GM12878 (cell line): ENCODE measurements around the gene CTSO. TPM values are rescaled to one million over a fixed set of nuclear protein-coding genes. Genes with fewer than 3 reads are reported as not detected.

ENCODE experiments used
- ATAC-seq: fragments of 200-7000 bp; cut with Tn5 transposase; 3 replicates; pipeline ENCODE4 v1.9.1; 2020; ENCODE audit warnings: mild to moderate bottlenecking, moderate library complexity
- BruUV-seq: library from RNA; stranded (reverse); fragments of 400-500 nt; replicated peaks from 2 replicates; lab custom pipeline; 2021; lab: Mats Ljungman, UMichigan
- CTCF ChIA-PET: fragments of 300-600 bp; sonication (Branson Sonifier 250); formaldehyde crosslinking; extraction: SDS; loops from one replicate; lab custom pipeline; 2021; ENCODE audit warnings: inconsistent platforms; lab: Yijun Ruan, JAX
- POLR2A ChIA-PET: fragments of 350-600 bp; formaldehyde crosslinking; extraction: SDS; loops from one replicate; lab custom pipeline; 2021; ENCODE audit warnings: inconsistent platforms; lab: Charles Lee
- RAD21 ChIA-PET: fragments of 300-600 bp; sonication (Branson Sonifier 250); formaldehyde crosslinking; loops from one replicate; lab custom pipeline; 2023; ENCODE audit warnings: antibody characterized with exemption; ENCODE audit not compliant: unreplicated experiment; lab: Charles Lee
- SMC1A ChIA-PET: fragments of 300-600 bp; sonication (Branson Sonifier 250); formaldehyde crosslinking; loops from one replicate; lab custom pipeline; 2023; ENCODE audit not compliant: unreplicated experiment, uncharacterized antibody; lab: Charles Lee
- DNase-seq: peaks from one replicate; pipeline ENCODE4 v3.0.0-alpha.2; 2011; ENCODE audit warnings: low read depth, low spot score
- FAIRE-seq: peaks from 3 replicates; lab custom pipeline; 2011; peaks lifted over from hg19 to GRCh38; lab: Jason Lieb, UNC
- H2AFZ ChIP-seq: 2 replicates; pipeline ENCODE4 v1.6.0; 2011; ENCODE audit warnings: low read depth, low read length, control low read depth; ENCODE audit not compliant: control insufficient read depth
- H3K27ac ChIP-seq: 2 replicates; pipeline ENCODE4 v1.5.1; 2011; ENCODE audit warnings: control low read depth; ENCODE audit not compliant: control insufficient read depth, insufficient read depth
- H3K27me3 ChIP-seq, 2 experiments: replicated peaks in 1 of 2; 2 replicates each; pipeline versions ENCODE4 v1.6.0 to v1.6.1; 2011; ENCODE audit warnings: low read length in 1 of 2; ENCODE audit not compliant: control insufficient read depth in 2 of 2, insufficient read depth in 2 of 2
- H3K36me3 ChIP-seq, 2 experiments: 2 replicates each; pipeline ENCODE4 v1.5.1; 2011; ENCODE audit warnings: low read length in 1 of 2; ENCODE audit not compliant: control insufficient read depth in 2 of 2, insufficient read depth in 2 of 2
- H3K4me1 ChIP-seq: 2 replicates; pipeline ENCODE4 v1.6.1; 2011; ENCODE audit warnings: mild to moderate bottlenecking, low read length, moderate library complexity, mixed read lengths; ENCODE audit not compliant: control insufficient read depth, insufficient read depth
- H3K4me2 ChIP-seq: 2 replicates; pipeline ENCODE4 v1.6.0; 2011; ENCODE audit warnings: control low read depth; ENCODE audit not compliant: control insufficient read depth, insufficient read depth
- H3K4me3 ChIP-seq: fragments of 200-600 bp; sonication (generic); 2 replicates; pipeline ENCODE4 v1.5.1; 2016
- H3K79me2 ChIP-seq: 2 replicates; pipeline ENCODE4 v1.6.0; 2011; ENCODE audit warnings: low read length; ENCODE audit not compliant: control insufficient read depth, insufficient read depth
- H3K9ac ChIP-seq: 2 replicates; pipeline ENCODE4 v1.8.0; 2011; ENCODE audit warnings: low read length, control low read depth, mixed read lengths; ENCODE audit not compliant: control insufficient read depth, insufficient read depth
- H3K9me3 ChIP-seq: replicated peaks from 3 replicates; pipeline ENCODE4 v1.5.1; 2011; ENCODE audit warnings: mild to moderate bottlenecking, low read length; ENCODE audit not compliant: control insufficient read depth, insufficient read depth
- H4K20me1 ChIP-seq: 2 replicates; pipeline ENCODE4 v1.6.0; 2011; ENCODE audit not compliant: control insufficient read depth, insufficient read depth
- CHD2 ChIP-seq: IDR thresholded peaks from 2 replicates; pipeline ENCODE4 v1.6.1; 2011; ENCODE audit warnings: low read depth, low read length, improper control_type of control experiment, borderline replicate concordance
- EGR1 ChIP-seq, 2 experiments: IDR thresholded peaks; 1 replicate in 1 of 2; 2 replicates in 1 of 2; pipeline ENCODE4 v1.6.1; 2011 to 2012; ENCODE audit warnings: low read depth in 2 of 2, low read length in 2 of 2, borderline replicate concordance in 1 of 2, mild to moderate bottlenecking in 1 of 2, moderate library complexity in 1 of 2
- ESRRA ChIP-seq: IDR thresholded peaks from 2 replicates; pipeline ENCODE4 v1.6.1; 2012; ENCODE audit warnings: mild to moderate bottlenecking, low read length, improper control_type of control experiment
- KAT2A ChIP-seq: conservative IDR thresholded peaks from 2 replicates; pipeline ENCODE4 v1.6.1; 2011; ENCODE audit warnings: low read depth, low read length; ENCODE audit not compliant: control insufficient read depth
- MXI1 ChIP-seq: fragments of 150-350 bp; IDR thresholded peaks from 2 replicates; pipeline ENCODE4 v1.6.1; 2011; ENCODE audit warnings: low read depth, mild to moderate bottlenecking, inconsistent platforms, low read length, improper control_type of control experiment
- NFIC ChIP-seq: IDR thresholded peaks from 2 replicates; pipeline ENCODE4 v1.6.1; 2012; ENCODE audit warnings: low read depth, mild to moderate bottlenecking, inconsistent platforms, low read length, moderate library complexity
- RCOR1 ChIP-seq: conservative IDR thresholded peaks from 2 replicates; pipeline ENCODE4 v1.6.1; 2012; ENCODE audit warnings: low read depth, low read length, improper control_type of control experiment
- REST ChIP-seq: IDR thresholded peaks from 2 replicates; pipeline ENCODE4 v1.6.1; 2012; ENCODE audit warnings: mild to moderate bottlenecking, low read depth, low read length
- SREBF1 ChIP-seq: IDR thresholded peaks from 2 replicates; pipeline ENCODE4 v1.6.1; 2012; ENCODE audit warnings: mild to moderate bottlenecking, low read length
- TARDBP ChIP-seq: IDR thresholded peaks from 2 replicates; pipeline ENCODE4 v1.6.1; 2016; ENCODE audit warnings: borderline replicate concordance
- TCF12 ChIP-seq: IDR thresholded peaks from 2 replicates; pipeline ENCODE4 v1.6.1; 2011; ENCODE audit warnings: low read depth, mild to moderate bottlenecking, low read length
- YY1 ChIP-seq: IDR thresholded peaks from 2 replicates; pipeline ENCODE4 v1.6.1; 2011; ENCODE audit warnings: low read depth, mild to moderate bottlenecking, low read length
- ZBTB33 ChIP-seq: fragments of 450-650 bp; IDR thresholded peaks from 2 replicates; pipeline ENCODE4 v1.6.1; 2017; ENCODE audit warnings: mild to moderate bottlenecking
- ZNF24 ChIP-seq: fragments of 450-650 bp; IDR thresholded peaks from 2 replicates; pipeline ENCODE4 v1.6.1; 2017; ENCODE audit warnings: antibody characterized with exemption, mild to moderate bottlenecking
- WGBS: methylation state at CpG from one replicate; pipeline ENCODE4 v1.1.6; 2016; ENCODE audit warnings: low lambda C conversion rate; ENCODE audit not compliant: insufficient replicate concordance, insufficient coverage; ENCODE audit errors: missing lambda C conversion rate; 5-methylcytosine and 5-hydroxymethylcytosine counted together
- in situ Hi-C: fragments of 300-500 bp; cut with MboI; formaldehyde crosslinking; loops from 9 replicates; pipeline ENCODE4 v1.14.3; 2018; ENCODE audit warnings: mixed read lengths
- intact Hi-C: fragments of 100-400 bp; cut with micrococcal nuclease; formaldehyde crosslinking; loops from one replicate; pipeline ENCODE4 v1.14.2; 2022; ENCODE audit not compliant: unreplicated experiment
- polyA plus RNA-seq, 11 experiments: library from polyadenylated mRNA; depleted of rRNA in 4 of 11; unstranded in 6 of 11; stranded (reverse) in 5 of 11; fragments of >200 nt; fragmentation: Nextera tagmentation in 4 of 11; fragmentation: Illumina TruSeq in 1 of 11; extraction: Ambion mirVana in 4 of 11; extraction: Trizol in 1 of 11; gene quantifications; 1 replicate in 1 of 11; 2 replicates in 10 of 11; pipeline versions ENCODE4 v1.2.1 to v1.2.3, GENCODE V29; 2011 to 2016; ENCODE audit warnings: inconsistent platforms in 2 of 11, missing spikeins in 2 of 11, low read depth in 1 of 11
- total RNA-seq, 4 experiments: library from RNA; depleted of rRNA in 3 of 4; stranded (reverse); fragments of >200 nt in 3 of 4; fragmentation: Illumina TruSeq in 1 of 4; extraction: Trizol in 1 of 4; gene quantifications; 2 replicates each; pipeline versions ENCODE4 v1.2.1 to v1.2.3, GENCODE V29; 2013 to 2021
- TF ChIP-seq, protein P1 (sequence below): fragments of 450-650 bp; IDR thresholded peaks from 2 replicates; pipeline ENCODE4 v1.6.1; 2017; ENCODE audit warnings: mild to moderate bottlenecking, moderate library complexity

The CTSO gene
- total and polyA plus RNA-seq, 10 of the 15 experiments (the other 5 are each of a cell fraction or from before 2014, with no cell fraction given): 3.9 to 9.7 (median 7.0) TPM

DNA sequence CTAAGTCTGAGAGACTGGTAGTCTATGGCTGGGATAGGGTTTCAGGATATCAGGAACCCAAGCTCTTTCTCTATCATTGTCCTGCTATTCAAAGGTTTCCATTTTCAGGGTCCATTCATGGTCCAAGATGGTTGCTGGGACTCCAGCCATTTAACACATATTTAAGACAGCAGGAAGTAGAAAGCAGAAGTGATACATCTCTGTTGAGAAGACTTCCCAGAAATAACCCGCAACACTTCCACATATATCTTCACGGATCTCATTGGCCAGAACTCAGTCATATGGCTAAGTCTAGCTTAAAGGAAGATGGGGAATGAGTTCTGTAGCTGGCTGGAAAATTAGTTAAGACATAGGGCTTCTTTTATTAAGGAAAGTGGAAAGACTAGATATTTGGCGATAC is 23.8 kb downstream of the CTSO start (continued):
- TF ChIP-seq ZBTB33 (no peak), ZNF24 (no peak), MXI1 (no peak), TCF12 (no peak), NFIC (no peak), KAT2A (no peak)

DNA sequence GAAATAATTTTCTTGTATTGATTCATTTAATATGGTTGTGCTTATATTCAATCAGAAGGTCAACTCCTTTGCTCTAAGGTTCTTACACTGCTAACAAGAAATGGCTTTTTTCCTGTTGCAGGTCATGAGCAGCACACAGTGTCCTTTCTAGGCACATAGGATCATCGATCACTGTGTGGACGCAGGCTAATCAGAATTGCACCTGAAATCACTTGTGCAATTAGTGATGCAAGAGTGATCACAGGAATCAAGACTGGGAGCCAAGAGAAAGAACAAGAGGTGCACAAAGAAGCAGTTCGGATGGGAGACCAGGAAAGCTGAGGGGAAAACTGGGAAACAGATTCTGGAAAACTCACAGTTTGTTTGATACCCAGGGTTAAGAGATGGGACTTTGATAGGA is 29.0 kb downstream of the CTSO start:
- SMC1A ChIA-PET: no interaction called here
- FAIRE-seq (no peak), DNase-seq (no peak), ATAC-seq (no peak)
- no peak overlapping the region for H3K27ac ChIP-seq
- in situ Hi-C loops: no loop called here
- intact Hi-C loops: loop anchor here (10.0 kb wide), 1 partner anchor 740 kb away; no protein-coding TSS in a partner anchor
- no peak overlapping the region for H2AFZ ChIP-seq
- CTCF ChIA-PET: no interaction called here
- no peak overlapping the region for H3K9ac ChIP-seq
- no peaks in the 10 kb centered on the region for H3K36me3 ChIP-seq
- POLR2A ChIA-PET: no interaction called here
- no peaks in the 10 kb centered on the region for H3K27me3 ChIP-seq
- RAD21 ChIA-PET: no interaction called here
- no TSS peak for BruUV-seq
- no peak overlapping the region for H3K4me3 ChIP-seq
- no peaks in the 10 kb centered on the region for H3K79me2 ChIP-seq
- 67% methylated on average over 3 of the region's 3 CpGs for WGBS
- no peaks in the 10 kb centered on the region for H3K9me3 ChIP-seq
- no peak overlapping the region for H3K4me2 ChIP-seq
- no peaks in the 10 kb centered on the region for H3K4me1 ChIP-seq
- H4K20me1 ChIP-seq: no peaks in the 10 kb centered on the region
- TF ChIP-seq ESRRA (no peak), EGR1 (IDR thresholded peaks at IDR 0.05; ENCODE audit: borderline replicate concordance in 1 of 2, low read depth in 2 of 2, low read length in 2 of 2) (no peak), SREBF1 (no peak), KAT2A (no peak), CHD2 (no peak), TARDBP (no peak), RCOR1 (no peak), YY1 (no peak), REST (no peak)
- TF ChIP-seq, protein P1, sequence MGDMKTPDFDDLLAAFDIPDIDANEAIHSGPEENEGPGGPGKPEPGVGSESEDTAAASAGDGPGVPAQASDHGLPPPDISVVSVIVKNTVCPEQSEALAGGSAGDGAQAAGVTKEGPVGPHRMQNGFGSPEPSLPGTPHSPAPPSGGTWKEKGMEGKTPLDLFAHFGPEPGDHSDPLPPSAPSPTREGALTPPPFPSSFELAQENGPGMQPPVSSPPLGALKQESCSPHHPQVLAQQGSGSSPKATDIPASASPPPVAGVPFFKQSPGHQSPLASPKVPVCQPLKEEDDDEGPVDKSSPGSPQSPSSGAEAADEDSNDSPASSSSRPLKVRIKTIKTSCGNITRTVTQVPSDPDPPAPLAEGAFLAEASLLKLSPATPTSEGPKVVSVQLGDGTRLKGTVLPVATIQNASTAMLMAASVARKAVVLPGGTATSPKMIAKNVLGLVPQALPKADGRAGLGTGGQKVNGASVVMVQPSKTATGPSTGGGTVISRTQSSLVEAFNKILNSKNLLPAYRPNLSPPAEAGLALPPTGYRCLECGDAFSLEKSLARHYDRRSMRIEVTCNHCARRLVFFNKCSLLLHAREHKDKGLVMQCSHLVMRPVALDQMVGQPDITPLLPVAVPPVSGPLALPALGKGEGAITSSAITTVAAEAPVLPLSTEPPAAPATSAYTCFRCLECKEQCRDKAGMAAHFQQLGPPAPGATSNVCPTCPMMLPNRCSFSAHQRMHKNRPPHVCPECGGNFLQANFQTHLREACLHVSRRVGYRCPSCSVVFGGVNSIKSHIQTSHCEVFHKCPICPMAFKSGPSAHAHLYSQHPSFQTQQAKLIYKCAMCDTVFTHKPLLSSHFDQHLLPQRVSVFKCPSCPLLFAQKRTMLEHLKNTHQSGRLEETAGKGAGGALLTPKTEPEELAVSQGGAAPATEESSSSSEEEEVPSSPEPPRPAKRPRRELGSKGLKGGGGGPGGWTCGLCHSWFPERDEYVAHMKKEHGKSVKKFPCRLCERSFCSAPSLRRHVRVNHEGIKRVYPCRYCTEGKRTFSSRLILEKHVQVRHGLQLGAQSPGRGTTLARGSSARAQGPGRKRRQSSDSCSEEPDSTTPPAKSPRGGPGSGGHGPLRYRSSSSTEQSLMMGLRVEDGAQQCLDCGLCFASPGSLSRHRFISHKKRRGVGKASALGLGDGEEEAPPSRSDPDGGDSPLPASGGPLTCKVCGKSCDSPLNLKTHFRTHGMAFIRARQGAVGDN: no peak
